ENCODE results near the gene DYSF.

GRCh38 chr2:71528749-71529148 is 75.4 kb downstream of the DYSF start:
- TF ChIP-seq CTCF (IDR thresholded peaks at IDR 0.05) (no peak), POLR2A (IDR thresholded peaks at IDR 0.05) (no peak)
